ENCODE results near the gene CTNNBIP1. TPM values are rescaled to one million over a fixed set of nuclear protein-coding genes. Genes with fewer than 3 reads are reported as not detected.

CTNNBIP1 gene
- total RNA-seq, 4 donors from 2014 or later: 24.0 to 30.5 (median 28.5) TPM

DNA sequence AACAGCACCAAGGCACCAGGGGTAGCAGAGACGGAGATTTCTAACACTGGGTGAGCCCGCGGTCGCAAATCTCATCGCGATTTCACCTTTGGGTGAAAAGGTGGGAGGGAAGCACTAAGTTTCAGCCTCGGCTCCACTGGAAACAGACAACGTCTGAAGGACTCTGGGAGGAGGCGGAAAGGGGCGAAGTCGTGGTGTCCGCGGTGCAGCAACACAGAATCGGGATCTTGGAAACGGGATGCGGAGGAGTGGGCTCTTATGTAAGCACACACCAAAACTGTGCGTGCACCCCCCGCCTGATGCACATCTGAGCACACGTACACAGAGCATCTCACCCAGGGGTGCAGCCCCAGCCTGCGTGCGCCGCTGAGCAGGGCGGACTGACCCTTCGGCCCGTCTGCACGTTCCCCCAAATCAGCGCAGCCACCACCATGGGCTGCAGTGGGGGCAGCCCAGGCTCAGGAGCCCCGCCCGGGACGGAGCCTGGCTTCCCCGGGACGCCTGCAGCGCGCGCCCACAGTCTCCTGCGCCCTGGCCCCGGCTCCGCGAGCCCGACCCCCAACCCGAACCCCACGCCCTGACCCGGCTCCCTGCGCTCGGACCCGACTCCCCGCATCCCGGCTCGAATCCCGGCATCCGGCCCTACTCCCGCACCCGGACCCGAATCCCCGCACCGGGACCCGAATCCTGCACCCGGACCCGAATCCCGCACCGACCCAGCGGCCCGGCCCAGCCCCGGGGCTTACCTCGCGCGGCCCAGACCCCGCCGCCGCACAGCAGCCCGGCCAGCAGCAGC, 87.0 kb downstream of the CTNNBIP1 start:
- Histone ChIP-seq H3K9me3 (no peaks in the 10 kb centered on the region), H3K4me1 (peaks cover 0 to 50% (median 9%) of the 10 kb centered on the region in 4 donors), H3K4me3 (peak overlapping the region; percentile 84 to 97 (median 94)), H3K27ac (peak overlapping the region; percentile 79 to 98 (median 91)), H3K27me3 (no peaks in the 10 kb centered on the region), H3K36me3 (no peaks in the 10 kb centered on the region)
- DNase-seq: peak; percentile 32 to 61 (median 51)
- TF ChIP-seq, protein P1, sequence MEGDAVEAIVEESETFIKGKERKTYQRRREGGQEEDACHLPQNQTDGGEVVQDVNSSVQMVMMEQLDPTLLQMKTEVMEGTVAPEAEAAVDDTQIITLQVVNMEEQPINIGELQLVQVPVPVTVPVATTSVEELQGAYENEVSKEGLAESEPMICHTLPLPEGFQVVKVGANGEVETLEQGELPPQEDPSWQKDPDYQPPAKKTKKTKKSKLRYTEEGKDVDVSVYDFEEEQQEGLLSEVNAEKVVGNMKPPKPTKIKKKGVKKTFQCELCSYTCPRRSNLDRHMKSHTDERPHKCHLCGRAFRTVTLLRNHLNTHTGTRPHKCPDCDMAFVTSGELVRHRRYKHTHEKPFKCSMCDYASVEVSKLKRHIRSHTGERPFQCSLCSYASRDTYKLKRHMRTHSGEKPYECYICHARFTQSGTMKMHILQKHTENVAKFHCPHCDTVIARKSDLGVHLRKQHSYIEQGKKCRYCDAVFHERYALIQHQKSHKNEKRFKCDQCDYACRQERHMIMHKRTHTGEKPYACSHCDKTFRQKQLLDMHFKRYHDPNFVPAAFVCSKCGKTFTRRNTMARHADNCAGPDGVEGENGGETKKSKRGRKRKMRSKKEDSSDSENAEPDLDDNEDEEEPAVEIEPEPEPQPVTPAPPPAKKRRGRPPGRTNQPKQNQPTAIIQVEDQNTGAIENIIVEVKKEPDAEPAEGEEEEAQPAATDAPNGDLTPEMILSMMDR (IDR thresholded peaks at IDR 0.05): no peak
- no peak for TF ChIP-seq POLR2A (IDR thresholded peaks at IDR 0.05)

DNA sequence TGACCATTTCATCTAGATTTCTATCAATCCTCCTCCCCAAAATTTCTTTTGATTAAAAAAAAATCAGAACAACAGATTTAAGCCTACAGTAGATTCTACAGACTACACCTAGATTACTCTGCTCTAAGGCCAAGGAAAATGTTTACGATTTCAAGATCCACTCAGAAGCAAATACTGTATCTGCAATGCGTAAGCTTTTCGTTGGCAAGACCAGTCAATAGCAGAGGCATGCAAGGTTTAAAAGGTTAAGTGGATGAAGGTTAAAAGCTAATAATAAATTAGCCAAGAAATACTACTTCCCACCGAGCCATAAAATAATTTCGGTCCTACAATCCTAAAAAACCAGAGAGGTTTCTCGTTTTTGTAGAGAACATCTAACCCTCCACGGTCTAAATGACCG, 87.6 kb downstream of the CTNNBIP1 start:
- TF ChIP-seq, protein P1 (IDR thresholded peaks at IDR 0.05): no peak
- no peak for TF ChIP-seq POLR2A (IDR thresholded peaks at IDR 0.05)
- no peak for DNase-seq
- no peaks in the 10 kb centered on the region for H3K36me3 ChIP-seq
- H3K27me3 ChIP-seq: no peaks in the 10 kb centered on the region
- H3K4me1 ChIP-seq: peaks cover 0 to 50% (median 9%) of the 10 kb centered on the region in 4 donors
- peak overlapping the region; percentile 79 to 98 (median 91) for H3K27ac ChIP-seq
- H3K9me3 ChIP-seq: no peaks in the 10 kb centered on the region
- peak overlapping the region; percentile 84 to 97 (median 94) for H3K4me3 ChIP-seq

DNA sequence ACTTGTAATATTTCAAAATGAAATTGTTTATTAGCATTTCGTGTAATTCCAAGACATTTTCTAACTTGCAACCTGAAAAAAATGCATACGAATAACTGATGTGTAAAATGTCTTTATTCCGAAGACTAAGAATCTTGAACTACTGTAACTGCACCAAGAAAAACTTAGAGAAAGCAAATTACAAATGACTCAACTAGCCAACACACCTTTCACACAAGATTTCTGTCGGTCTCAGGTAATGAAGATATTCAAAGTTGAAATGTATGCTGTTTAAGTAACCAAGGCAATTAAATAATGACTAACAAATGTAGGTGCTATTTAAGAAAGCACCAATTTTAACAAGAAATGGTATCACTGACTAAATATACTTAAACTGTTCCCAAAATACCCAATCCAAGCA, 88.4 kb downstream of the CTNNBIP1 start:
- H3K36me3 ChIP-seq: no peaks in the 10 kb centered on the region
- H3K4me3 ChIP-seq: peak overlapping the region in 2 of 4 donors; percentile 97
- H3K9me3 ChIP-seq: no peaks in the 10 kb centered on the region
- H3K4me1 ChIP-seq: peaks cover 0 to 50% (median 9%) of the 10 kb centered on the region in 4 donors
- no peaks in the 10 kb centered on the region for H3K27me3 ChIP-seq
- DNase-seq: no peak
- H3K27ac ChIP-seq: no peak overlapping the region
- TF ChIP-seq, protein P1 (IDR thresholded peaks at IDR 0.05): no peak
- TF ChIP-seq POLR2A (IDR thresholded peaks at IDR 0.05): no peak

- no peak for TF ChIP-seq POLR2A (IDR thresholded peaks at IDR 0.05)
- TF ChIP-seq, protein P1 (IDR thresholded peaks at IDR 0.05): no peak
Observed at GRCh38 chr1:9820521-9820920, 89.5 kb downstream of the CTNNBIP1 start.

DNA sequence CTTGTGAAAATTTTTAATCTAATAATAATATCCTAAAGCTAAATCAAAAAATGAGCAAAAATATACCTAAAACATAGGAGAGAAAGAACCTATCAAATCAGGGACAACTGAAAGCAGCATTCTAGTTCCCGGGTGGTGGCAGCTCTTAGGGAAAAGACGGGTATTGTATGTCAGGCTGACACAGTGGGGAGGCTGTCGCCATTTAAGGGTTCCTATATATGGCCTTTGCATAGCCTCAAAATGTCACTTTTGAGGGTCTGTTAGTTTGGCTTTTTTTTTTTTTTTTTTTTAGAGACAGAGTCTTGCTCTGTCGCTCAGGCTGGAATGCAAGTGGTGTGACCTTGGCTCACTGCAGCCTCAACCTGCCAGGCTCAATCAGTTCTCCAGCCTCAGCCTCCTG, 92.3 kb downstream of the CTNNBIP1 start:
- no peak for DNase-seq
- TF ChIP-seq POLR2A (IDR thresholded peaks at IDR 0.05): no peak
- TF ChIP-seq, protein P1 (IDR thresholded peaks at IDR 0.05): no peak
- no peaks in the 10 kb centered on the region for H3K27me3 ChIP-seq
- peaks cover 0 to 35% (median 2%) of the 10 kb centered on the region in 4 donors for H3K4me1 ChIP-seq
- no peak overlapping the region for H3K27ac ChIP-seq
- H3K4me3 ChIP-seq: no peak overlapping the region
- H3K36me3 ChIP-seq: no peaks in the 10 kb centered on the region
- no peaks in the 10 kb centered on the region for H3K9me3 ChIP-seq

More at GRCh38 chr1:9820521-9820920, 89.5 kb downstream of the CTNNBIP1 start:
- Histone ChIP-seq H3K27ac (no peak overlapping the region), H3K36me3 (no peaks in the 10 kb centered on the region), H3K4me1 (peaks cover 0 to 42% (median 7%) of the 10 kb centered on the region in 4 donors), H3K27me3 (no peaks in the 10 kb centered on the region), H3K4me3 (no peak overlapping the region), H3K9me3 (no peaks in the 10 kb centered on the region)
- no peak for DNase-seq
